NCI-H2227 treated with DMSO at 0.1 percent for 48 hours (cell line): Measurements from ENCODE around the gene AICDA.
"Not testable (repeated sequence)": the region's sequence is repeated elsewhere in the genome, so short reads cannot be mapped to it uniquely, and the experiment has no call there.

Experiments
- DNase-seq: peaks from one replicate; lab custom pipeline; 2025; lab: John Stamatoyannopoulos, UW

Gene AICDA

DNA sequence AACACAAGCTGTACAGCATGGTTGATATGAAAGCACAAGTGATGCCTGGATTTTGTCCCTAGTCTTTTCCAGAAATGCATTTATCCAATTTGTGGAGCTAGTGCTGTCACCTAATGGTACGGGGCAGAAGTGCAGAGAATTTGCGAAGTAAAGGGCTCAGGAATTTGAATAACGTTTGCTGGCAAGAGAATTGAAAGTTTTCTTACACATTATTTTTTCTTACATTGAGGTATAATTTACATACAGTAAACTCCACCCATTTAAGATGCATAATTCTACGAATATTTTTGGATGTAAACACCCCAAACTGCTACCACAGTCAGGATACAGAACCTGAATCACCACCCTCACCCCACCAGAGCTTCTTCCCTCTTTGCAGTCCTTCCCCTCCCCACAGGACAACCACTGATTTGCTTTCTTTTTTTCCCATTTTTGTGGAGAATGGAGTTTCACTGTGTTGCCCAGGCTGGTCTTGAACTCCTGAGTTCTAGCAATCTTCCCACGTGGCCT lies 3.5 kb downstream of the AICDA start:
- no peak for DNase-seq

DNA sequence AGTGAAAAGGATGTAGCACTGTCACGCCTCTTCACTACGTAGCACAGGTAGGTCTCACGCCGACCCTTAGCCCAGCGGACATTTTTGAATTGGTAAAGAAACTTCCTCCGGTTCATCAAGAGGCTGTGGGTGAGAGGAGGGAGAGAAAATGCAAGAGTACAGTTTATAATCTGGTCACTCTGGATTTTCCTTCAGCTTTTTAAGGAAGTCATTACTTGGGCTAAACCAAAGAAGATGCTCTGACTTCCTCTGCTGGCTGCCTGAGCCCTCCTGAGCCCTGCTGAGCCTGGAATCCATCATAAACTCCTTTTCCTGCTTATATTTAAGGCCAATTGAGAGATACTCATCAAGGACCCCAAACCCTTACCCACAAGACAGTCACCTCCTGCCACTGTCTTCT lies 5.8 kb downstream of the AICDA start:
- DNase-seq, result no peak

GRCh38 chr12:8605057-8605456 lies 7.6 kb downstream of the AICDA start:
- DNase-seq, result no peak

DNA sequence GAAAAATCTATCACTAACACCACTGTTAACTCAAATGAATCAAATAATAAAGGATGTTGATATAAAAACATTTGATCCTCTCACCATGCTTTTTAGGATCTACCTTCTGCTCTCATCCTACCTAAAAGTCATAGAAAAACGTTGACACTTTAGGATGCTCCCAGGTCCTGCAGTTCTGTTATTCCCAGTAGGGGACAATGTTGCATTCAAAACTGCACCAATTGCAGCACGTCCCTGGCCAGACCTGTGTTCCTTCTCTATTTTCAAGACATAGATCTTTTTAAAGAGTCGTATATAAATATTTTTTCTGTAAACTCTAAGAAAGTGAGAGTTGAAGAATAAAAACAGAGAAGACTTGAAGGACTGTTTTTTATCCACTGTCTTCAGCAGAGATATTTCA lies 8.8 kb downstream of the AICDA start:
- no peak for DNase-seq

DNA sequence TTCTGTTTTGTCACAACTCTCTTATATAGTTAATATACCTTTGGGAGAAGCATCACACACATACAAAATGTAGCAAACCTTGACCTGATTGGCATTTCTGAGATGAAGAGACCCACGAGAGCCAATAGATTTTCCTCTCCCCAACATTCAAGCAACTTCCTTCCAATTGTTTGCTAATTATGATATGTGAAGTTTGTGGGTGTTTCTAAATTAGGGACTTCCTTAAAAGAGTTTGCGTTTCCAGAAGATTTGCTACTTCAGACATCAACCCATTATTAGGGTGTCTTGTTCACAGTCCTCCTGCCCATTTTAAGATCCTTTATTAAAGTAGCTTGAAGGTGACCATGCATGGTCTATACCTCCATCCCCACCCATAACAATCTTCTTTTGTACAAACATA lies 9.4 kb downstream of the AICDA start:
- DNase-seq, result no peak

DNA sequence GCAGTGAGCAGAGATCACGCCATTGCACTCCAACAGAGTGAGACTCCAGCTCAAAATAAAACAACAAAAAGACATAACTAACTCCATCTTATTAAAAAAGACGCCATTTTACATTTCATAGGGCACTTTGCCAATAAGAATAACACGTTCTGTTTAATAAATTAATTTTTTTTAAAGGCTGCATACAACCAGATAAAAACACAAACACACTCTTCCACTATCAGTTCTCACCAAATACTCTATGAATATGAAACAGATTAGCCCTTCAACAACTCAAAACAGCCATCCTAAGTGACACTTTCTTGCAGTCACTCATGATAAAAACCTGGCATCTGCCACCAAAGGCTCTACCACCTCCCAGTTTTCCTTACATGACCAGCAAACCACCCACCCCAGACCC lies 16.1 kb downstream of the AICDA start:
- no peak for DNase-seq

GRCh38 chr12:8594072-8594471 lies 18.6 kb downstream of the AICDA start:
- DNase-seq, result no peak

DNA sequence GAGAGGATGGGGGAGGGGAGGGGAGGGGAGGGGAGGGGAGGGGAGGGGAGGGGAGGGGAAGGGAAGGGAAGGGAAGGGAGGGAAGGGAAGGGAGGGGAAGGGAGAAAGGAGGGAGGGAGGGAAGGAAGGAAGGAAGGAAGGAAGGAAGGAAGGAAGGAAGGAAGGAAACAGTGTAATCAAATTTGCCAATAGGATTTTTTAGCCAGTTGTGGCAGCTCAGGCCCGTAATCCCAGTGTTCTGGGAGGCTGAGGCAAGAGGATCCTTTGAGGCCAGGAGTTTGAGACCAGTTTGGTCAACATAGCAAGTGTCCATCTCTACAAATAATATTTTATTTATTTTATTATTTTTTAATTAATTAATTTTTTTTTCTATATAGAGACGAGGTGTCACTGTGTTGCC lies 19.4 kb downstream of the AICDA start:
- no peak for DNase-seq

DNA sequence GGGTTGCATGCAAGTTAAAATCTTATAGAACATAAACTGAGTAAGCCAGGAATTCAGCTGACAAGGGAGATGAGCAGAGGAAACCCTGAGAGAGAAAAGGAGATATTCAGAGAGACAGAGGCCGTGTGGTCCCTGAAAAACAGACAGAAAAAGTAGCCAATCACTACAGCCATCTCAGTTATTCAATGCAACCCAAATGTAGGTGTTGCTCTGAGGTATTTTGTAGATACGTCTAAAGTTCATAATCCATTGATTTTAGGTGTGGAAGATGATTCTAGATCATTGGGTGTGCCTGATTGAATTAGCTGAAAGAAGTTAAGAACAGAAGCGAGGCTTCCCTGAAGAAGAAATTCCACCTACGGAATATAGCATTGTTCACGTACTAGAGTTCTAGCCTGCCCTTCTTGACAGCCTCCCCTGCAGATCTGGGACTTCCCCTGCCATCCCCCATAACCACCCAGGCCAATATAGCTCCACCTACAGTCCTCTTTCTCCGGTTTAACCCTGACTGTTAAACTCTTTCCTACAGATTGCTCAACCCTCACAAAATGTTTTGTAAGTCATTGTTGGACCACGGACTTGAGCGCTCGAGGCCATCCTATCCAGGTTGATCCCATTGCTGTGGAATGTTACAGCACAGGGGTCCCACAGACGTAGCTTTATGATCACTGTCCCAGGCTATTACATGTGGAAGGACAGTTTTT lies 21.7 kb downstream of the AICDA start:
- DNase-seq, result no peak

DNA sequence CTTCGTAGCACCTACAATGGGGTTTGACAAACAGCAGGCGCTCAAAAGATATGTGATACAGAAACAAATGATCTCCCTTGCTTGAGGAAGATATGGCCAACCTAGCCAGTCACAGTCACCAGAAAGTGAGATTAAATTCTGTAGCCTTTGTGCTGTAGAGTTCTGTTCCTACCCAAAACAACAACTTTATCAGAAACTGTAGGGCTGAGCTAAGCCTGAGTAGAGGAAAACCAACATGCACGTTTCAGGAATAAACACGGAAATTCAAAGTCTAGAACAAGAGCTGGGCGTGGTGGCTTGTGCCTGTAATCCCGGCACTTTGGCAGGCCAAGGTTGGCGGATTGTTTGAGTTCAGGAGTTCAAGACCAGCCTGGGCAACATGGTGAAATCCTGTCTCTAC lies 23.0 kb downstream of the AICDA start:
- DNase-seq, result no peak

- DNase-seq, result not testable (repeated sequence)
Measured at GRCh38 chr12:8584478-8584877, 28.2 kb downstream of the AICDA start.

- DNase-seq, result no peak
Measured at GRCh38 chr12:8584004-8584403, 28.7 kb downstream of the AICDA start.

- no peak for DNase-seq
Measured at GRCh38 chr12:8581098-8581784, 31.4 kb downstream of the AICDA start.

DNA sequence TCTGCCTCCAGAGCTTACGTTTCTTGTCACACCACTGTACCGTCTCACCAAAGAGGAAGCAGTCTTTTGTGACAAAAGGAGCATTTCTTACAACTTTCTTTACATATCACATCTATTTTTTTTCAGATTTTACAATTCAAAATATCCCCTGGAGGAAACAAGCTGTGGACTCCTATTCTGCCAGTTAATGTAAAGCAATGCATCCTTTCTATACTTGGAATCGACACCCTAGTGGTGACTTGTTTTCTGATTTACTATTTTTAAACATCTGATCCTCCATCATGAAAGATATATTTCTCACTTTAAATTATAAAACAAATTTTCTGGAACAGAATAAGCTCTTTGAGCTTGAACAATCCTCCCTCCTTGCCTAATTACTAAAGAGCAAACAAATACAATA lies 34.8 kb downstream of the AICDA start:
- no peak for DNase-seq

- no peak for DNase-seq
Measured at GRCh38 chr12:8572507-8572906, 40.2 kb downstream of the AICDA start.

GRCh38 chr12:8566525-8566924 lies 46.1 kb downstream of the AICDA start:
- no peak for DNase-seq

- DNase-seq, result not testable (repeated sequence)
Measured at GRCh38 chr12:8566052-8566451, 46.6 kb downstream of the AICDA start.

- DNase-seq, result no peak
Measured at GRCh38 chr12:8564656-8565055, 48.0 kb downstream of the AICDA start.

- no peak for DNase-seq
Measured at GRCh38 chr12:8563356-8563755, 49.3 kb downstream of the AICDA start.

DNA sequence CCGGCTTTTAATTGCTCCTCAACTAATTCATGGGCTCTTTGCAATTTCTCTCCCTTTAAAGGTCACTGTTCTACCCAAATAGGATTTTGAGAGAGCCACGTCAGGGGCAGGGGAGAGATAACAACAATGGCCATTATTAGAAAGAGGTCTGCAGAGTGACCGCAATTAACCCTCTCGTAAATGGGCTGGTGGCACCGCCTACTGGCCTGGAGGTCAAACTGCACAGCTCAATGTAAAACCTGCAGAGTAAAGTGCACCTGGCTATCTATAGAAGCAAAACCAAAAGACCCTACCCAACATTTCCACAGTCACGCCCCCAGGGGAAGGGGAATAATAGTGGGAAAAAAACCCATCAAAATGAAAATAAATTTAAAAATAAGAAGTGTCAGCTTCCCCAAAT lies 50.3 kb downstream of the AICDA start:
- no peak for DNase-seq

DNA sequence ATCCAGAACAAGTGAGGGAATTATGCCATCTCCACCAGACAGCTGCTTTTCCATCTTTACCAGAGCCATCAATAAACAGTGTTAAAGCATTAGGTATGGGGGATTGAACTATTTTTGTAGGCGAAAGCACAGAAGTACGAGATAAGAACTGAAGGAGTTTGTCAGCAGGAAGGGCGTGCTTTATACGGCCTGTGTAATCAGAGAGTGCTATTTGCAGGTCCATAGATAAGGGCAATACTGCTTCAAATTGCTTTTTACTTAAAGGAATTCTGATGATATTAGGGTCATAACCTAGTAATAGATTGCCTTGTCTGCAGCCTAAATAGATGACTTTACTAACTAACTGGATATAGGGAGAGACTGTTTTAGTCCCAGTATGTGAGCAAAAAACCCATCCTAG lies 51.6 kb downstream of the AICDA start:
- no peak for DNase-seq

DNA sequence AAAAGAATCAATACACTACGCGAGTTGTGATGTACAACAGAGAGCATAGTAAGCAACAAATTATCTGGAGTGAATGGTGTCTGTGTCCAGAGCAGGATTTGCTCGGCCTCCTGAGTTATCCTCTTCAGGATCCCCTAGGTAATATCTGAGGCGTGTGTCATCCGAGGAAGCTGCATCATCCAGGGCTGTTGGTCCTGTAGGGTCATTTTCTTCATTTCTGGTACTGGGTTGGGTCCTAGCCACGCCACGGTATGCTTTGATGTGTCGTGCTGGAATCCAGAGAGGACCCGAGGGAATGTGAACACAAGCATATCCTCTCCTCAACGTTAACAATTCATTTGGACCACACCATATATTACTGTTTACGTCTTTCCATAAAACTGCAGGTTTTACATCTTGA lies 53.0 kb downstream of the AICDA start:
- DNase-seq, result no peak

DNA sequence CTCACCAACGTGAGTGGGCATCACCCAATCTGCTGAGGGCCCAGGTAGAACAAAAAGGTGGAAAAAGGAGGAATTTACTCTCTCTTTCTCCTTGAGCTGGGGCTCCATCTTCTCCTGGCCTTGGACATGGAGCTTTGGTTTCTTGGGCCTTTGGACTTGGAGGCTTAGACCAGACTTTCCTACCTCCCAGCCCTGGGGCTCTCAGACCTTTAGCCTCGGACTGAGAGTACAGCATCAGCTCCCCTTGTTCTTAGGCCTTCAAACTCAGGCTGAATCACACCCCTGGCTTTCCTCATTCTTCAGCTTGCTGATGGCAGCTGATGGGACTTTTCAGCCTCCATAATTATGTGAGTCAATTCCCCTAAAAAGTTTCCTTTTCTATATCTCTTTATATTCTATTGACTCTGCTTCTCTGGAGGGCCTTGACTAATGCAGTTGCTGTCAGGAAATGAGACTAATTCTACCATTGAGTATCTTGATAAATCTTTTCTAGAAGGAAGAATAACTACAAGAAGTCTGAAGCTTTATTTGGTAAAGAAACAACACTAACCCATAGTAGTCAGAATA lies 56.0 kb downstream of the AICDA start:
- no peak for DNase-seq
